Mucosa of descending colon (tissue), 3 donors: ENCODE data around the gene TUFM. TPM values are rescaled to one million over a fixed set of nuclear protein-coding genes. Genes with fewer than 3 reads are reported as not detected.

Experiments used
- ATAC-seq: fragments of 200-7000 bp; cut with Tn5 transposase; one replicate; pipeline ENCODE4 v1.9.1; 2020; ENCODE audit warnings: mild to moderate bottlenecking, moderate library complexity
- DNase-seq, 3 donors: peaks; one replicate each; pipeline ENCODE4 v3.0.0-alpha.2; 2020
- H3K36me3 ChIP-seq: fragments of 200-600 bp; one replicate; pipeline ENCODE4 v1.8.0; 2021; ENCODE audit warnings: low read depth, mild to moderate bottlenecking
- H3K4me1 ChIP-seq: fragments of 200-600 bp; one replicate; pipeline ENCODE4 v1.8.0; 2021; ENCODE audit warnings: low read depth, mild to moderate bottlenecking
- H3K4me3 ChIP-seq: fragments of 200-600 bp; one replicate; pipeline ENCODE4 v1.8.0; 2021; ENCODE audit warnings: mild to moderate bottlenecking
- H3K9me3 ChIP-seq: fragments of 200-600 bp; one replicate; pipeline ENCODE4 v1.8.0; 2021; ENCODE audit warnings: mild to moderate bottlenecking
- CTCF ChIP-seq: fragments of 200-600 bp; IDR thresholded peaks from one replicate; pipeline ENCODE4 v1.8.0; 2022; ENCODE audit warnings: antibody characterized with exemption, mild to moderate bottlenecking
- intact Hi-C, 2 donors: fragments of 100-400 bp; cut with DNase I in 1 of 2; cut with micrococcal nuclease in 1 of 2; formaldehyde crosslinking; loops; one replicate each; pipeline versions ENCODE4 v1.11.0 to v1.11.1; 2022; cut with DNase I, micrococcal nuclease
- total RNA-seq, 3 donors: library from RNA; stranded (reverse); fragmentation: NEBNext Ultra II Directional in 2 of 3; extraction: Animal tissue kit (Norgen Biotek cat#: 25700) in 2 of 3; gene quantifications; one replicate each; pipeline versions ENCODE4 v1.2.1 to v1.2.4, GENCODE V29; 2021 to 2023
- donor health status: DM: no; HTN: no; CAD: no; lungs with moderate emphysema.
- donor health status: DM: no; HTN: no; CAD: no.
- donor health status: DM: no; HTN: yes; CAD: no.

TUFM gene
- total RNA-seq, 3 donors from 2014 or later: 182 to 248 (median 220) TPM

GRCh38 chr16:28865001-28865688 is 19.0 kb upstream of the TUFM start:
- DNase-seq (no peak), ATAC-seq (no peak)
- intact Hi-C loops: no loop called here
- Histone ChIP-seq H3K4me3 (no peak overlapping the region), H3K4me1 (peaks cover 11% of the 10 kb centered on the region), H3K9me3 (no peaks in the 10 kb centered on the region), H3K36me3 (no peaks in the 10 kb centered on the region)
- TF ChIP-seq CTCF: no peak

GRCh38 chr16:28863929-28864793 is 18.0 kb upstream of the TUFM start:
- TF ChIP-seq CTCF: no peak
- Histone ChIP-seq H3K9me3 (no peaks in the 10 kb centered on the region), H3K36me3 (no peaks in the 10 kb centered on the region), H3K4me1 (peaks cover 11% of the 10 kb centered on the region), H3K4me3 (peak overlapping the region; percentile 86)
- DNase-seq: peak in 2 of 3 donors; percentile 66 to 70
- ATAC-seq: peak; percentile 50
- intact Hi-C loops: no loop called here

GRCh38 chr16:28859326-28859725 is 13.2 kb upstream of the TUFM start:
- H3K4me1 ChIP-seq: no peaks in the 10 kb centered on the region
- no peaks in the 10 kb centered on the region for H3K36me3 ChIP-seq
- no peak overlapping the region for H3K4me3 ChIP-seq
- ATAC-seq (no peak), DNase-seq (no peak)
- TF ChIP-seq CTCF: no peak
- no peaks in the 10 kb centered on the region for H3K9me3 ChIP-seq
- intact Hi-C loops: no loop called here

GRCh38 chr16:28858421-28858820 is 12.3 kb upstream of the TUFM start:
- DNase-seq (no peak), ATAC-seq (no peak)
- no peak for TF ChIP-seq CTCF
- Histone ChIP-seq H3K9me3 (no peaks in the 10 kb centered on the region), H3K4me3 (no peak overlapping the region), H3K4me1 (no peaks in the 10 kb centered on the region), H3K36me3 (no peaks in the 10 kb centered on the region)
- intact Hi-C loops: no loop called here

GRCh38 chr16:28846933-28847273 is 755 bp upstream of the TUFM start:
- H3K9me3 ChIP-seq: no peaks in the 10 kb centered on the region
- H3K36me3 ChIP-seq: peaks cover 11% of the 10 kb centered on the region
- ATAC-seq (peak; percentile 4), DNase-seq (peak in 1 of 3 donors; percentile 18)
- peaks cover 17% of the 10 kb centered on the region for H3K4me1 ChIP-seq
- peak overlapping the region; percentile 92 for H3K4me3 ChIP-seq
- TF ChIP-seq CTCF: no peak
- intact Hi-C loops: no loop called here
